Measurements from ENCODE around the gene LARP4. TPM values are rescaled to one million over a fixed set of nuclear protein-coding genes. Genes with fewer than 3 reads are reported as not detected.
"Not testable (repeated sequence)": the region's sequence is repeated elsewhere in the genome, so short reads cannot be mapped to it uniquely, and the experiment has no call there.

The LARP4 gene
- total RNA-seq = 117 and 130 TPM in 2 replicates

DNA sequence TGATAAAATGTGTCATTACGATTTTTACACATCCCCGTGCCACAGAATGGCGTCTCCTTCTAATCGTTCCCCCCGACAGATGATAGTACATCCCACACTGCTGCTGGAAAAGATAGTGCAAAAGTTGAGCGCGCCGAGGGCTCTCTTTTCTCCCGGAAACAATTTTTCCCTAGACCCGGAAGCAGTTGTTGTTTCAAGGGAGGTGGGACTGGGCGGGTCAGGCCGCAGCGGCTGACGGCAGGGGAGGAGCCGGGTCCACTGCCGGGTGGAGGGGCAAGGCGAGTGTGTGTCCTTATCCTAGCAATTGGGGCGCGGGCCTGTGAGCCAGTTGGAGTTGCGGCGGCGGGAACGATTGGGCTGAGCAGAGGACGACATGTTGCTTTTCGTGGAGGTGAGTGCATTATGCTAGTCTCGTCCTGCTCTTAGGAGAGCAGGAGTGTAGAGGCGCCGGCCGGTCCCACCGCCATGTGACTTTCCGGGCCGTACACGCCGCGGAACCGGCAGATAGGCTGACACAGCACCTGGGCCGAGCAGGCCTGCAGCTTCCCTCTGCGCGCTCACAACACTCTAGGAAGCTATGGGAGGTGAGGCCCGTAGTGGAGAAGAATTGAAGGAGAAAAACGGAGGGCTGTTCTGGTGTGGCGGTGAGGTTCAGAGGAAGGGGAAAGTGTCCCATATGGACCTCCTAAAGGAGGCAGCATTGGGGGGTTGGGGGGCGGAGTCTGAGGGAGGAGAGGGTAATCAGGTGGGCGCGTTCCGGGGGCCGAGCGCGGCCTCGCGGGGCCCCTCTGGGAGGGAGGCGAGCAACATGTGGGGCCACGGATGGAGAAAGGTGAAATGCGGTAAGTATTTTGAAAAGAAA is at the start of gene LARP4:
TSS of gene LARP4 (plus strand) at position 248 of the 862 bp plus-strand sequence. CDS start at position 374, 126 bp downstream.
- Mint-ChIP-seq H3K27ac (peak within 1 kb of the TSS; percentile 97), H3K4me3 (peak within 1 kb of the TSS; percentile 99), H3K36me3 (ENCODE audit: low read depth) (peaks cover 26% of the 10 kb centered on the region), H3K27me3 (peaks cover 6% of the 10 kb centered on the region), H3K4me1 (peaks cover 12% of the 10 kb centered on the region), H3K9me3 (no peaks in the 10 kb centered on the region)
- intact Hi-C loops (cut with micrococcal nuclease) = loop anchor here (1.0 to 10.0 kb wide), 5 partner anchors 118 to 646 kb away; partner anchors contain the start of genes CERS5, LETMD1, LIMA1 and SLC11A2
- DNase-seq = peak; percentile 98

DNA sequence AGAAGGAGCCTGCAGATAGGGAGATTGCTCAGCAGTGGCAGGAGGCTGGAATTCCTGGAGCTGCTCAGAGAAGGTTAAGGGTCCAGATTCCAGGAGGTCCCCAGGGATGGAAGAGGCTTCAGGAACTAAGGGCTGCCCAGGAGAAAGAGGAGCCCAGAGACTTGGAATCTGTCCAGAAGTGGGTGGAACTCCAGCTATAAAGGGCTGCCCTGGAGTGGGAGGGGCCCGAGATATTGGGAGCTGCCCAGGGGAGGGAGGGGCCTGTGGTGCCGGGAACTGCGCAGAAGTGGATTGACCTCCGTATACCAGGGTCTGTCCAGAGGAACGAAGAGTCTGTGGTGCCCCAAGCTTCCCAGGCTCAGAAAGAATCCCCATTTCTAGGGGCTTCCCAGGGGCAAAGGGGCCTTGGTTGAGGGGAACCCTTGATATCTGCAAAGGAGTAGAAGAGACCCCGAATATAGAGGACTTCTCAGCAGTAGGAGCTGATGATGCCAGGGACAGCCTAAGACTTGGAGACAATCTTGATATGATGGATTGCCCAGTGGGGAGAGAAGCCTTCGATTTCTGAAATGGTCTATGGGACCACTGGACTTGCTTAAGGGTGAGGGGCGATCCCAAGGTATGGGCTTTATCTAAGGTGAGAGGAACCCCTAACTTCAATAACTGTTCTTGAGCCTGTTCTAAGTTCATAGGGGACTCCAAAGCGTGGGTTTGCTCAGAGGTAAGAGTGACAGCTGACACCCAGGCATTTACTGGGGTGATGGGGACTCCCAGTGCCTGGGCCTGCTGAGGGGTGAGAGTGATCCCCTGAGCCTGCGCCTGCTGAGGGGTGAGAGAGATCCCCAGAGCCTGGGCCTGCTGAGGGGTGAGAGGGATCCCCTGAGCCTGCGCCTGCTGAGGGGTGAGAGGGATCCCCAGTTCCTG is 49.3 kb upstream of the LARP4 start:
- Mint-ChIP-seq H3K4me3 (no peak overlapping the region), H3K27me3 (peaks cover 4% of the 10 kb centered on the region), H3K4me1 (no peaks in the 10 kb centered on the region), H3K27ac (no peak overlapping the region), H3K36me3 (ENCODE audit: low read depth) (no peaks in the 10 kb centered on the region), H3K9me3 (no peaks in the 10 kb centered on the region)
- no peak for DNase-seq
- intact Hi-C loops (cut with micrococcal nuclease) = no loop called here

DNA sequence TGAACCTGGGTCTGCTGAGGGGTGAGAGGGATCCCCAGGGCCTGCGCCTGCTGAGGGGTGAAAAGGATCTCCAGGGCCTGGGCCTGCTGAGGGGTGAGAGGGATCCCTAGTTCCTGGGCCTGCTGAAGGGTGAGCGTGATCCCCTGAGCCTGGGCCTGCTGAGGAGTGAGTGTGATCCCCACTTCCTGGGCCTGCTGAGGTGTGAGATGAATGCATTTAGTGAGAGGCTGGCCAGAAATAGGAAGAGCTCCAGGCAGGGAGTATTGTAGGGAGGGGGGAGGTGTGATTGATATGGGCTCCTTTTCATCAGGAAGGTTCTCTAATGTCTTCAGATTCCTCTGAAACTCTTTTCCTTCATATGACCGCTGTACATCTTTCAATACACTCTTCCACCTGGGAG is 47.3 kb upstream of the LARP4 start:
- Mint-ChIP-seq H3K27ac (no peak overlapping the region), H3K4me1 (no peaks in the 10 kb centered on the region), H3K27me3 (peaks cover 4% of the 10 kb centered on the region), H3K4me3 (no peak overlapping the region), H3K9me3 (no peaks in the 10 kb centered on the region), H3K36me3 (ENCODE audit: low read depth) (no peaks in the 10 kb centered on the region)
- intact Hi-C loops (cut with micrococcal nuclease) = no loop called here
- no peak for DNase-seq

DNA sequence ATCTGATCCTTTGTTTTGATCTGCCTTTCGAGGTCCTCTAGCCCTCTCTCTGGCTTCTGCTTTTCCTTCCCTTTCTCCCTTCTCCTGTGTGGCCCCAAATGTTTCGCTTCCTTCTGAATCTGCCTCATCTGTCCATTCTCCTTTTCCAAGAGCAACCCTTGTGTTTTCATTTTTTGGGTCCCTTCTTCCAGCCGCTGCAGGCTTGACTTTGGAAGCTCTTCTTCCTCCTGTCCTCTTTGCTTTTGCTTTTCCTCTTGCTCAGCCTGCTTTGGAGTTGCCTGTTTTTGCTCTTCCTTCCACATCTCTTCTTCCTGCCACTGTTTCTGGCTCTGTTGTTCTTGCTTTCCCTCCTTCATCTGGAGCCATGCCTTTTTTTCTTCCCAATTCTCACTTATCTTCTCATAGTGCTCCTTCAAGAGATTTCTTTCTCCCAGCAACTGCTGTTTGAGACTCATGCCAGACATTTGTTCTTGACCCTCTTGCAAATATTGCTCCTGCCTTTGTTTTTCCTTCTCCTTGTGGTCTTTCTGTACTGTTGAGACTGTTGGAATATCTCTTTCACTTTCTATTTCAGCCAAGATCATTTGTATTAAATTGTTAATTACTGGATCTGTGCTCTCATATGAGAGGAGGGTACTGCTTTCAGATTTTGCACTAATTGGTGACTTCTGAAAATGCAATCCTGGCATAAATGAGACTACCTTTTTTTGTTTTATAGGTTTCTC is 46.7 kb upstream of the LARP4 start:
- intact Hi-C loops (cut with micrococcal nuclease) = no loop called here
- peaks cover 4% of the 10 kb centered on the region for H3K27me3 Mint-ChIP-seq
- H3K4me3 Mint-ChIP-seq = no peak overlapping the region
- no peaks in the 10 kb centered on the region for H3K9me3 Mint-ChIP-seq
- no peak overlapping the region for H3K27ac Mint-ChIP-seq
- DNase-seq = no peak
- H3K4me1 Mint-ChIP-seq = no peaks in the 10 kb centered on the region
- H3K36me3 Mint-ChIP-seq (ENCODE audit: low read depth) = no peaks in the 10 kb centered on the region

DNA sequence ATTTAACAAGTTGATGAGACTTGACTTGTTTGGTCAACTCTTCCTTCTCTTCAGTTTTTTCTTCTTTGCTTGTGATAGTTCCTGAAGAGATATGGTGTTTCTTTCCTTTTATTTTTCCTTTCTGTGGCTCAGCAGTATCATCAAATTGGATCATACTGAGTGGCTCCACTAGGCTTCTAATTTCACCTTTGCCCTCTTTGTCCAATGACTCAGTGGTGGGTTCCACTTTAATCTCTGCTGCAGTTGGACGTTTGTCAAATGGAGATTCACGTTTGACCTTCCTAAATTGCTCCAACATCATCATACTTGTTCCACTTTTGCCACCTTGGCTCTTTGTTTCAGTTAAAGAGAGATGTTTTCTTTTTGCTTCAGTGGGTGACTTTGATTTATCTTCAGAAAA is 45.8 kb upstream of the LARP4 start:
- DNase-seq = no peak
- no peak overlapping the region for H3K4me3 Mint-ChIP-seq
- no peaks in the 10 kb centered on the region for H3K9me3 Mint-ChIP-seq
- H3K27ac Mint-ChIP-seq = no peak overlapping the region
- intact Hi-C loops (cut with micrococcal nuclease) = no loop called here
- H3K36me3 Mint-ChIP-seq (ENCODE audit: low read depth) = no peaks in the 10 kb centered on the region
- peaks cover 6% of the 10 kb centered on the region for H3K27me3 Mint-ChIP-seq
- H3K4me1 Mint-ChIP-seq = no peaks in the 10 kb centered on the region

DNA sequence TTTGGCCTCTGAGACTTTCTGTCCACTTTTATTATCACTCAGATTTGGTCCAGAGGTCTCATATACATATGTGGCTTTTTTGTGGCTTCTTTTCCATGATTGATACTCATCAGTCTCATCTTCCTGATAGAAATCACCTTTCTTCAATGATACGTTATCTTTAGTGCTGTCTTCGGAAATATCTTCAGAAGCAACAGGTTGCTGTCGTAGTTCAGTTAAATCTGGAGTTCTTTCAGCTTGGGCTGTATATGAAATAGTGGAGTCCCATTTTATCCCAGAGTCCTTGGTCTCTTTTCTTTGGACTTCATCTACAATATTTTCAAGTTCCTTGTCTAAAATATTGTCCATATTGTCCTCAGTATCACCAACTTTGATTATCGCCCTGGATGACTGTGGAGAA is 45.3 kb upstream of the LARP4 start:
- Mint-ChIP-seq H3K4me1 (no peaks in the 10 kb centered on the region), H3K9me3 (no peaks in the 10 kb centered on the region), H3K27me3 (peaks cover 6% of the 10 kb centered on the region), H3K4me3 (no peak overlapping the region), H3K36me3 (ENCODE audit: low read depth) (no peaks in the 10 kb centered on the region), H3K27ac (no peak overlapping the region)
- DNase-seq = no peak
- intact Hi-C loops (cut with micrococcal nuclease) = no loop called here

DNA sequence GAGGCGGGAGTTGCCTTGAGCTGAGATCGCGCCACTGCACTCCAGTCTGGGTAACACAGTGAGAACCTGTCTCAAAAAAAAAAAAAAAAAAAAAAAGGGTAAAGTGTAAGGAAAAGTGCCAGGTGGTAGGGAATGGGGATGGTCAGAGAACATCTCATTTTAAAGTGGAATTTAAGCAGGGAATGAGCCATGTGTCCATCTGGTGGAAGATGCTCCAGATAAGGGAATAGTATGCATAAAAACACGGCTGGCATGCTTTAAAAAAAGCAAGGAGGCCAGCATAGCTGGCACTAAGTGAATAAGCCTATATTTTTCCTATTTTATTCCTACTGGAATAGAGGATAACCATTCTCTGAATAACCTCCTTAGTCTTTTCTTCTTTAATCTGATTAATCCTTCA is 38.0 kb upstream of the LARP4 start:
- Mint-ChIP-seq H3K36me3 (ENCODE audit: low read depth) (no peaks in the 10 kb centered on the region), H3K4me3 (no peak overlapping the region), H3K27ac (no peak overlapping the region), H3K4me1 (no peaks in the 10 kb centered on the region), H3K9me3 (no peaks in the 10 kb centered on the region), H3K27me3 (peaks cover 15% of the 10 kb centered on the region)
- DNase-seq = no peak
- intact Hi-C loops (cut with micrococcal nuclease) = no loop called here

DNA sequence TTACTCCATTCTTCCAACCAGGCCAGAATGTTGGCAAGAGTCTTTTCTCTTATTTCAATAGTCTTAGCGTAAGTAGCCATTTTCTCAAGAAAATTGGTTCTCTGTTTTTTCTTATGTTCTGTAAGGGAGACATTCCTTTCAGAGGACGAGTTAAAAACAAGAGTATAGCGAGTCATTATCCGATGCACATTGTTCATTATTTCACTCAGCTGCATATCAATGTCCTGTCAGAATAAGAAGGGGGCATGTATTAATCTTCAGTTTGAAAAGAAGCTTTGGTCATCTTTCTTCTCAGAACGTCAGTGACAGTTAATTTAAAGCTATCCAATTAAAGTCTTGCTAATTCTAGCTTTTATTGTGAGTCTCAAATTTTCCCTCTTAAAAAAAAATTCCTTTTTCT is 37.5 kb upstream of the LARP4 start:
- H3K27ac Mint-ChIP-seq = no peak overlapping the region
- peaks cover 15% of the 10 kb centered on the region for H3K27me3 Mint-ChIP-seq
- no peaks in the 10 kb centered on the region for H3K9me3 Mint-ChIP-seq
- no peaks in the 10 kb centered on the region for H3K4me1 Mint-ChIP-seq
- H3K36me3 Mint-ChIP-seq (ENCODE audit: low read depth) = no peaks in the 10 kb centered on the region
- intact Hi-C loops (cut with micrococcal nuclease) = no loop called here
- H3K4me3 Mint-ChIP-seq = no peak overlapping the region
- no peak for DNase-seq

DNA sequence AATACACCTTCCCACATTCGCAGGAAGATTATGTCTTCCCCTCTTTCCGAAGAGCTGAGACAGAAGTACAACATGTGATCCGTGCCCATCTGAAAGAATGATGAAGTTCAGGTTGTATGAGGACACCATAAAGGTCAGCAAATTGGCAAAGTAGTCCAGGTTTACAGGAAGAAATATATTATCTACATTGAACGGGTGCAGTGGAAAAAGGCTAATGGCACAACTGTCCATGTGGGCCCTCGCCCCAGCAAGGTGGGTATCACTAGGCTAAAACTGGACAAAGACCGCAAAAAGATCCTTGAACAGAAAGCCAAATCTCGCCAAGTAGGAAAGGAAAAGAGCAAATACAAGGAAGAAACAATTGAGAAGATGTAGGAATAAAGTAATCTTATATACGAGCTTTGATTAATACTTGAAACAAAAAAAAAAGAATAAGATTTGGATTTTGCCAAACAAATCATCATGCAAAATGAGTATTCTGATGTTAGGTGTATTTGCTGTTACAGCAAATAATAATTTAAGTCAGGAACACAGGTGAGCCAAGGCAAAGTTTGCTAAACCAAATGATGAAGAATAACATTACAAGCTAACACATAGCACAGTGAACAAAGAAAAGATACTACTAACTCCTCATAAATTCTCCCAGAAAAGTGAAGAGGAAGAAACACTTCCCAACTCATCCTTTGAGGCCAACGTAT is 34.8 kb upstream of the LARP4 start:
- no peak overlapping the region for H3K27ac Mint-ChIP-seq
- no peaks in the 10 kb centered on the region for H3K9me3 Mint-ChIP-seq
- no peak overlapping the region for H3K4me3 Mint-ChIP-seq
- no peaks in the 10 kb centered on the region for H3K36me3 Mint-ChIP-seq (ENCODE audit: low read depth)
- peaks cover 8% of the 10 kb centered on the region for H3K27me3 Mint-ChIP-seq
- H3K4me1 Mint-ChIP-seq = no peaks in the 10 kb centered on the region
- DNase-seq = no peak
- intact Hi-C loops (cut with micrococcal nuclease) = no loop called here

DNA sequence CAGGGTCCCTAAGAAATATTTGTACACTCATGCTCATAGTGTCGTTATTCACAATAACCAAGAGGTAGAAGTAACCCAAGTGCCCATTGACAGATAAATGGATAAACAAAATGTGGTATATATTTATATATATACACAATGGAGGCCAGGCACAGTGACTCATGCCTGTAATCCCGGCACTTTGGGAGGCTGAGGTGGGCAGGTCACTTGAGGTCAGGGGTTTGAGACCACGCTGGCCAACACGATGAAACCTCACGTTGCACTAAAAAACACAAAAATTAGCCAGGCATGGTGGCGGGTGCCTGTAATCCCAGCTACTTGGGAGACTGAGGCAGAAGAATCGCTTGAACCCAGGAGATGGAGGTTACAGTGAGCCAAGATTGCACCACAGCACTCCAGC is 30.0 kb upstream of the LARP4 start:
- H3K27me3 Mint-ChIP-seq; H3K4me3 Mint-ChIP-seq; H3K9me3 Mint-ChIP-seq; DNase-seq; H3K4me1 Mint-ChIP-seq; intact Hi-C loops (cut with micrococcal nuclease); H3K27ac Mint-ChIP-seq; H3K36me3 Mint-ChIP-seq (ENCODE audit: low read depth): not testable (repeated sequence)

DNA sequence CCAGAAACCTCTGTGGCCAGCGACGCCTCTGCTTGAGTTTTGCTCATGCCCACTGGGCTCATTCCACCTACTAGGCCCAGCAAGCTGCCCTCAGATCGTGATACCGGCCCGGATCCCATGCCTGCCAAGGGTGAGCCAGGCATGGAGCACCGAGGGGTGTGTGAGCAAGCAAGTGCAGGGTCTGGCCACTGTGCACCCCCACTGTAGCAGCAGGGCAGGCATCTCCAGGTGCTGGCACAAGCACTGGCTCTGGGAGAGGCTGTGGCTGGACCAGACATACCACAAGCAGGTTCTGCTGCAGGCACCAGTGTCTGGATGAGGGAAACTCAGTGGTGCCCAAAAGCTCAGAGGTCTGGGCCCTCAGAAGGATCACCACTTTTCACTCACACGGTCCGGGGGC is 24.9 kb upstream of the LARP4 start:
- intact Hi-C loops (cut with micrococcal nuclease) = no loop called here
- Mint-ChIP-seq H3K4me1 (no peaks in the 10 kb centered on the region), H3K36me3 (ENCODE audit: low read depth) (no peaks in the 10 kb centered on the region), H3K9me3 (no peaks in the 10 kb centered on the region), H3K4me3 (no peak overlapping the region), H3K27ac (no peak overlapping the region), H3K27me3 (no peaks in the 10 kb centered on the region)
- DNase-seq = no peak

DNA sequence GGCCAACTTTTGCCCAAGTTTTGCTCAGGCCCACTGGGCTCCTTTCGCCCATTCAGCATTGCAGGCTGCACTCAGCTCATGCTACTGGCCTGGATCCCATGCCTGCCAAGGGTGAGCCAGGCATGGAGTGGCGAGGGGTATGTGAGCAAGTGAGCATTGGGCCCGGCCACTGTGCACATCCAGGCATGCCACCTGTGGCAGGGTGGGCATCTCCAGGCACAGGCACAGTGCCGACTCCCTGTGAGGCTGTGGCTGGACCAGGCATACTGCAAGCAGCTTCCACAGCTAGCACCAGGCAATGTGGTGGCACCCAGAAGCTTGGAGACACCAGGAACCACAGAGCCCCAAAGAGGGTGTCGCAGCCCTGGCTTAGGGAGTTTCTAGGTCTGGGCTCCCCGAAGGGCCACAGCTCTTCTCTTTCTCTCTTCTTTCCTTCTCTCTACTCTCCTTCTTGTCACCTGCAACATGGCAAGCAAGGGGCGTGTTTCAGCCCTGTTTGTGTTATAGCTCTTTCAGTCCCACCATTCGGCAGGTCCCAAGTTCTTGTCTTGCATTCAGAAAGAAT is 19.8 kb upstream of the LARP4 start:
- no peaks in the 10 kb centered on the region for H3K9me3 Mint-ChIP-seq
- DNase-seq = no peak
- no peaks in the 10 kb centered on the region for H3K27me3 Mint-ChIP-seq
- no peak overlapping the region for H3K4me3 Mint-ChIP-seq
- intact Hi-C loops (cut with micrococcal nuclease) = no loop called here
- no peaks in the 10 kb centered on the region for H3K36me3 Mint-ChIP-seq (ENCODE audit: low read depth)
- no peaks in the 10 kb centered on the region for H3K4me1 Mint-ChIP-seq
- H3K27ac Mint-ChIP-seq = no peak overlapping the region

DNA sequence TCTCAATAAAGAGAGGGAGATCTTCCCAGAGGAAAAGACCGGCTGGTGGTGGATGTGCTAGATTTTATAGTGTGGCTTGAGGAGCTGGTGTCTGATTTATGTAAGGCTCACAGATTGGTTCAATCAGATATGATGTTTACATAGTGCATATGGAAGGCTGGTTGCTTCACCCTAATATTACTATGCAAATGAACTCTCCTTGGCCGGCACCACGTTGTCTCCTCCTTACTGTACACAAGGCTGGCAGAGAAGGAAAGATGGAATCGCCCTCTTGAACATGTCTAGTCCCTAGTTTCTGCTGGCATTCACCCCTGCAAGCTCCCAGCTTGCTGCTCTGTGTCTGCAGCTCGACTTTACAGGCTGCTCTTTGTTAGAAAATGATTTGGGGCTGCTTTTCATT is 13.2 kb upstream of the LARP4 start:
- Mint-ChIP-seq H3K4me3 (no peak overlapping the region), H3K27ac (no peak overlapping the region), H3K9me3 (no peaks in the 10 kb centered on the region), H3K27me3 (no peaks in the 10 kb centered on the region), H3K4me1 (no peaks in the 10 kb centered on the region), H3K36me3 (ENCODE audit: low read depth) (no peaks in the 10 kb centered on the region)
- DNase-seq = no peak
- intact Hi-C loops (cut with micrococcal nuclease) = no loop called here
